ENCODE data around the gene GPS2.

The GPS2 gene

DNA sequence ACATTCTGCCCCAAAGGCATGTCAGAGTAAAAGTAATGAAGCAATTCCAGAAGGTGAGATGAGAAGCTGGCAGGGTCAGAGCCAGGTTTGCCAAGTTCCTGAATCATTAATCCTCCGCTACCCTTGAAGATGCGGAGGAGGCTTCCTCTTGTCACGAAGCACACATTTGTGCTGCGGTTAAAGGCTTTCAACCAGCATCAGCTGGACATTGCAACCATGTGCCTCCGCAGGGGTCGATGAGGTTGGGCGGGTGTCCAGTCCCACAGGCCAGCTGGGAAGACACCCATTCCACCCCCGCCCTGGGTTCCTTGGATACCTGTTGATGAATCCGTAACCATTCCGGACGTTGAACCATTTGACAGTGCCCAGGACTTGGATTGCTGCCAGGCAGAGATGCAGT is 22.0 kb downstream of the GPS2 start:
- no peak for DNase-seq (ENCODE audit: low spot score)

DNA sequence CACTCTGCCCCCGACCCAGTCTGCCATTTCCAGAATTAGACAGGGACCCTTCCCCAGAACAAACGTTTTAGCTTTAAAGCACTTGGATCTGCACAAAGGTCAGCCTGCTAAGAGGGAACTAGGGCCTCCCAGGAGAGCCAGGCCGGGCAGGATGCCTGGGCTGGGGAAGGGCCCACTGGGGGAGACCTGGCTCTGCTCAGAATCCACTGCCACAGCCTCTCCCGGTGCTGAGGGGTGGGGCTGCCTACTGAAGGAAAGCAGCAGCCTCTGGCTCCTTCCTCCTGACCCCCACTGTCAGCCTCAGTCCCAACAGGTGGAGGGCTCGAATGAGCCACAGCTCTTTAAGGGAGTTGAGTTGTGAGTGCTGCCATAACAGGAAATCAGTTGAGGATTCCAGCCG is 22.4 kb downstream of the GPS2 start:
- DNase-seq (ENCODE audit: low spot score) = no peak

DNA sequence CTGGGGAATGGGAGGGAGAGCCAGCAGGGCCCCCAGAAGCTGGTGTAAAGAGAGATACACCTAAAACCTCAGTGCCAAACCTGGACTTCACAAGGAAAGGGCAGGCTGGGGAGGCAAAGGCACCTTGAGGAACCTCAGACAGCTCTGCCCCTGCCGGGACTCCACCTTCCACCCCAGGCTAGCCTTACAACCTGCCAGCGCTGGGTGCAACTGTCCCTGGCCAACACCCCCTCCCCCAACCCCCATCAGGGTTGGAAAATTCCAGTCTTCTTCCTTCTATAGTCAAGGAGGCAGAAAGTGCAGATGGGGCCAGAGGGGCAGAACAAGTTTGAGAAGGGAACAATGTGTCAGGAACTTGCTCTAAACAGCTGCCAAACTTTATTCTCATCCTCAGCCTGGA is 23.0 kb downstream of the GPS2 start:
- DNase-seq (ENCODE audit: low spot score) = peak; percentile 1

GRCh38 chr17:7290685-7291084 is 24.5 kb downstream of the GPS2 start:
- DNase-seq (ENCODE audit: low spot score) = peak; percentile 10

GRCh38 chr17:7290166-7290565 is 25.0 kb downstream of the GPS2 start:
- no peak for DNase-seq (ENCODE audit: low spot score)

- DNase-seq (ENCODE audit: low spot score) = peak; percentile 3
Observed at GRCh38 chr17:7289256-7290032, 25.7 kb downstream of the GPS2 start.

GRCh38 chr17:7285679-7286078 is 29.5 kb downstream of the GPS2 start:
- peak; percentile 0 for DNase-seq (ENCODE audit: low spot score)

GRCh38 chr17:7284911-7285310 is 30.2 kb downstream of the GPS2 start:
- peak; percentile 1 for DNase-seq (ENCODE audit: low spot score)

DNA sequence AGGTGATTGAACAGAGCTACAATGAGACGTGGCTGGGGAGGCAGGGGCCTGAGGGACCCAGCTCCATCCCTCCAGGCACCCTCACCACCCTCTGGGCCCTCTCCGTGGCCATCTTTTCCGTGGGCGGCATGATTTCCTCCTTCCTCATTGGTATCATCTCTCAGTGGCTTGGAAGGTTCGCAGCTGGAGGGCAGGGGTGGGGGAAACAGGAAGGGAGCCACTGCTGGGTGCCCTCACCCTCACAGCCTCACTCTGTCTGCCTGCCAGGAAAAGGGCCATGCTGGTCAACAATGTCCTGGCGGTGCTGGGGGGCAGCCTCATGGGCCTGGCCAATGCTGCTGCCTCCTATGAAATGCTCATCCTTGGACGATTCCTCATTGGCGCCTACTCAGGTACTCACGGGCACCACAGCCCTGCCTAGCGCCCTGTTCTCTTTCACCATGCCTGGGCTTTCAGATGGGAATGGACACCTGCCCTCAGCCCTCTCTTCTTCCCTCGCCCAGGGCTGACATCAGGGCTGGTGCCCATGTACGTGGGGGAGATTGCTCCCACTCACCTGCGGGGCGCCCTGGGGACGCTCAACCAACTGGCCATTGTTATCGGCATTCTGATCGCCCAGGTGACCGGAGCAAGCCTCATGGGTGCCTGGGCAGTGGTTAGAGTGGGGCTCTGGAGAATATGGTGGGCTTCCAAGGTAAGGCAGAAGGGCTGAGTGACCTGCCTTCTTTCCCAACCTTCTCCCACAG is 31.5 kb downstream of the GPS2 start:
- no peak for DNase-seq (ENCODE audit: low spot score)

DNA sequence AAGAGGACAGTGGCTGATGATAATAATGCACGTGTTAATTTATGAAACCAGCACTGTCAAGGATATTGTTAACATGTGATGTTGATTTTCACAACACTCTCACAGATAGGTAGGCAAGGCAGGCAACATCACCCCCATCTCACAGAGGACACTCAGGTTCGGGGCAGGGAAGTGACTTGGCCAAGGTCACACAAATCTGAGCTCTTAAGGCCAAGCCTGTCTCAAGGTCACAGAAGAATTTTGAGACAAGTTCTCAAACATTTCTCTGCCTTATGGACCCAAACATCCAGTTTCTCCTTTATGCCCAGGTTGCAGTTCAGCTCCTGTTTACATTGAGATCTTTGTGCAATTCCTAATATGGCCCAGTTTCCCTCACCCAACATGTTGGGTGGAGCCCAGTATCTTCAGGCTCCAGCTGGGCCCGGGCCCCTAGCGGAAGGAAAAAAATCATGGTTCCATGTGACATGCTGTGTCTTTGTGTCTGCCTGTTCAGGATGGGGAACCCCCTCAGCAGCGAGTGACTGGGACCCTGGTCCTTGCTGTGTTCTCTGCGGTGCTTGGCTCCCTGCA is 32.3 kb downstream of the GPS2 start:
- DNase-seq (ENCODE audit: low spot score) = no peak

GRCh38 chr17:7281953-7282751 is 33.0 kb downstream of the GPS2 start:
- peak; percentile 9 for DNase-seq (ENCODE audit: low spot score)

DNA sequence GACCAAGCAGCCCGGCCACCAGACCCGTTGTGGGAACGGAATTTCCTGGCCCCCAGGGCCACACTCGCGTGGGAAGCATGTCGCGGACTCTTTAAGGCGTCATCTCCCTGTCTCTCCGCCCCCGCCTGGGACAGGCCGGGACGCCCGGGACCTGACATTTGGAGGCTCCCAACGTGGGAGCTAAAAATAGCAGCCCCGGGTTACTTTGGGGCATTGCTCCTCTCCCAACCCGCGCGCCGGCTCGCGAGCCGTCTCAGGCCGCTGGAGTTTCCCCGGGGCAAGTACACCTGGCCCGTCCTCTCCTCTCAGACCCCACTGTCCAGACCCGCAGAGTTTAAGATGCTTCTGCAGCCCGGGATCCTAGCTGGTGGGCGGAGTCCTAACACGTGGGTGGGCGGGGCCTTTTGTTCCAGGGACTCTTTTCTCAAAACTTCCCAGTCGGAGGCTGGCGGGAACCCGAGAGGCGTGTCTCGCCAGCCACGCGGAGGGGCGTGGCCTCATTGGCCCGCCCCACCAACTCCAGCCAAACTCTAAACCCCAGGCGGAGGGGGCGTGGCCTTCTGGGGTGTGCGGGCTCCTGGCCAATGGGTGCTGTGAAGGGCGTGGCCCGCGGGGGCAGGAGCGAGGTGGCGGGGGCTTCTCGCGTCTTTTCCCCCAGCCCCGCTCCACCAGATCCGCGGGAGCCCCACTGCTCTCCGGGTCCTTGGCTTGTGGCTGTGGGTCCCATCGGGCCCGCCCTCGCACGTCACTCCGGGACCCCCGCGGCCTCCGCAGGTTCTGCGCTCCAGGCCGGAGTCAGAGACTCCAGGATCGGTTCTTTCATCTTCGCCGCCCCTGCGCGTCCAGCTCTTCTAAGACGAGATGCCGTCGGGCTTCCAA is 33.8 kb downstream of the GPS2 start, which contains the start of gene SLC2A4:
TSS of gene SLC2A4 (plus strand) at position 645 of the 879 bp plus-strand sequence. CDS start at position 862, 217 bp downstream.
- peak; percentile 98 for DNase-seq (ENCODE audit: low spot score)

- DNase-seq (ENCODE audit: low spot score) = peak; percentile 89
Observed at GRCh38 chr17:7280519-7281073, 34.6 kb downstream of the GPS2 start.

GRCh38 chr17:7279448-7279847 is 35.7 kb downstream of the GPS2 start:
- DNase-seq (ENCODE audit: low spot score) = no peak

DNA sequence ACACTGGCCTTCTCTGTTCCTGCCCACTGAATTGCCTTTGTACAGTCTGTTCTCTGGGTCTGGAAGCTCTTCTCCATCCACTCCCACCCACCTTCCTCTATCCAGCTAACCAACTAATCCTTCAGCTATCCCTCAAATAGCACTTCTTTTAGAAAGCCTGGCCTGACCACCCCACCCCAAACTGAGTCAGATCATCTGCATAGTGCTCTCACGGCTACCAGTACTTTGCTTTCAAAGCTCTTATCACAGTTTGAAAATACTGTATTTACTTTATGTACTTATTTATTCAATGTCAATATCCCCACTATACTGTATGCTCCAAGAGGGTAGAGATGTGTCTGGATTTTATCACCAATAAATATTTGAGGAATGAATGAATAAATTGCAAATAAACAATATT is 48.4 kb downstream of the GPS2 start:
- DNase-seq (ENCODE audit: low spot score) = no peak

GRCh38 chr17:7263801-7264078 is 51.4 kb downstream of the GPS2 start:
- DNase-seq (ENCODE audit: low spot score) = no peak

DNA sequence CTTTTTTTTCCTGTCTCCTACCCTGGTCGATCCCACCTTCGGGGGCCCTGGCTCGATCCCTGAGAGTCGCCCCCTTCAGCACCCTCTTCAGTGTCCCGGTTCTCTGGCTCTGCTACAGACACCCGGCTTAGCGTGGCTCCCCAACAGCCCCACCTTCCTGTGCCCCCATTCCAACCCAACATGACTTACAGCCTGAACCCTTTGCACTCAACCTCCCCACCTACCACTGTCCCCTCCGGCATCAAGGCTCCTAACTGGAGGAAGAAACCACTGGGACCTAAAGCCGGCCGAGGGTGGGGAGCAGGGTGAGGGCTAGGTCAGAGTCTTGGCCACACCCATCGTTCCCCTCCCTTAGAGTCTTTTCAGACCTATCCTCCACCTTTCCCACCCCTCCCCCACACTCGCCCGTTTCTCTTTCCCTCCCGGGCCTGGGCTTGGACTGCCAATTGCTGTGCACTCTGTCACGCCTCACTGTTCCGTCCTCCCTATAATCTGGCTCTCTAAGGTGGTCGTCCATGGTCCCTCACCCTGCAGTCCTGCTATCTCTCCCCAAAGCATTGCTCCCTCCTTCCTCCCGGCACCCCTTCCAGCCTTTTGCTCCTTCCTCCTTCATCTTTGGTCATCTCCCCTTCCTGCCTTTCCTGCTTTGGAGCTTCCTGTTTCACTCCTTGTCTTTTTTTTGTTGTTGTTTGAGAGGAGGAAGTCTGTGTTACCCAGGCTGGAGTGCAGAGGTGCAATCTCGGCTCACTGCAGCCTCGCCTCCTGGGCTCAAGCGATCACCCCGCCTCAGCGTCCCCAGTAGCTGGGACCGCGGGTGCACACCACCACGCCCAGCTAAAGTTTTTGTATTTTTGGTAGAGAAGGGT is 52.0 kb downstream of the GPS2 start:
- DNase-seq (ENCODE audit: low spot score) = no peak

All from hepatic stellate cell (primary cell).